Endothelial cell of umbilical vein (primary cell): ENCODE results near the gene SERPINA5. TPM values are rescaled to one million over a fixed set of nuclear protein-coding genes. Genes with fewer than 3 reads are reported as not detected.

Experiments
- BruUV-seq: library from RNA; stranded (reverse); fragments of 400-500 nt; replicated peaks from 2 replicates; lab custom pipeline; 2021; lab: Mats Ljungman, UMichigan
- CTCF ChIA-PET: fragments of 300-600, 350-600 bp; sonication (Branson Sonifier 250); formaldehyde crosslinking; loops from one replicate; lab custom pipeline; 2021; ENCODE audit warnings: antibody characterized with exemption, inconsistent platforms; lab: Charles Lee
- POLR2A ChIA-PET: fragments of 300-600, 350-600 bp; sonication (Branson Sonifier 250); formaldehyde crosslinking; loops from one replicate; lab custom pipeline; 2021; ENCODE audit warnings: antibody characterized with exemption, inconsistent platforms; lab: Charles Lee
- DNase-seq: peaks from one replicate; pipeline ENCODE4 v3.0.0-alpha.2; 2011; ENCODE audit warnings: low read depth, low spot score
- FAIRE-seq: peaks from 2 replicates; lab custom pipeline; 2011; peaks lifted over from hg19 to GRCh38; lab: Jason Lieb, UNC
- H2AFZ ChIP-seq: 2 replicates; pipeline ENCODE4 v1.6.0; 2012; ENCODE audit warnings: low read depth, low read length, control low read depth, inconsistent platforms
- H3K27ac ChIP-seq: 2 replicates; pipeline ENCODE4 v1.5.1; 2011; ENCODE audit warnings: low read depth, mild to moderate bottlenecking, control low read depth, low read length, moderate library complexity; ENCODE audit not compliant: insufficient read depth
- H3K27me3 ChIP-seq, 2 experiments: 2 replicates each; pipeline versions ENCODE4 v1.6.0 to v1.6.1; 2011; ENCODE audit warnings: low read length in 2 of 2, mixed read lengths in 1 of 2; ENCODE audit not compliant: control insufficient read depth in 2 of 2, insufficient read depth in 2 of 2
- H3K36me3 ChIP-seq, 2 experiments: 2 replicates in 1 of 2; 3 replicates in 1 of 2; pipeline ENCODE4 v1.5.1; 2011; ENCODE audit warnings: low read length in 2 of 2, mild to moderate bottlenecking in 1 of 2, moderate library complexity in 1 of 2; ENCODE audit not compliant: control insufficient read depth in 2 of 2, insufficient read depth in 2 of 2; ENCODE audit errors: extremely low read depth in 1 of 2
- H3K4me1 ChIP-seq: 3 replicates; pipeline ENCODE4 v1.5.1; 2011; ENCODE audit warnings: mild to moderate bottlenecking, low read length; ENCODE audit not compliant: control insufficient read depth, insufficient read depth; ENCODE audit errors: extremely low read depth
- H3K4me2 ChIP-seq: 2 replicates; pipeline ENCODE4 v1.6.1; 2011; ENCODE audit warnings: low read length, control low read depth, mixed read lengths; ENCODE audit not compliant: insufficient read depth
- H3K4me3 ChIP-seq, 3 experiments: fragments of 200-600 bp in 1 of 3; sonication (generic), shearing (Covaris generic) in 1 of 3; replicated peaks in 1 of 3; 2 replicates each; pipeline ENCODE4 v1.5.1; 2011 to 2016; ENCODE audit warnings: control low read depth in 3 of 3, low read length in 3 of 3, mild to moderate bottlenecking in 2 of 3, inconsistent platforms in 1 of 3, low read depth in 1 of 3, moderate library complexity in 1 of 3; ENCODE audit not compliant: insufficient read depth in 1 of 3
- H3K79me2 ChIP-seq: 2 replicates; pipeline ENCODE4 v1.6.0; 2012; ENCODE audit warnings: low read length, inconsistent platforms; ENCODE audit not compliant: control insufficient read depth, insufficient read depth
- H3K9ac ChIP-seq: replicated peaks from 2 replicates; pipeline ENCODE3; 2011; ENCODE audit warnings: low read length, control low read depth; ENCODE audit not compliant: insufficient read depth; ENCODE audit errors: extremely low read depth
- H3K9me1 ChIP-seq: replicated peaks from 3 replicates; pipeline ENCODE4 v1.6.0; 2011; ENCODE audit warnings: mild to moderate bottlenecking, low read length; ENCODE audit not compliant: control insufficient read depth, insufficient read depth; ENCODE audit errors: extremely low read depth
- H3K9me3 ChIP-seq: replicated peaks from 2 replicates; pipeline ENCODE4 v1.5.1; 2012; ENCODE audit warnings: low read length, inconsistent platforms; ENCODE audit not compliant: control insufficient read depth, insufficient read depth
- H4K20me1 ChIP-seq: replicated peaks from 2 replicates; pipeline ENCODE3; 2011; ENCODE audit warnings: mild to moderate bottlenecking, low read length; ENCODE audit not compliant: control insufficient read depth, insufficient read depth; ENCODE audit errors: extremely low read depth
- CTCF ChIP-seq, 2 donors: IDR thresholded peaks; 1 replicate in 1 of 2; 2 replicates in 1 of 2; pipeline ENCODE4 v1.5.1; 2011; ENCODE audit warnings: low read length in 2 of 2, mild to moderate bottlenecking in 2 of 2, moderate library complexity in 2 of 2, control low read depth in 1 of 2, inconsistent platforms in 1 of 2, low read depth in 1 of 2; ENCODE audit not compliant: insufficient read depth in 1 of 2; ENCODE audit errors: extremely low read depth in 1 of 2
- EZH2 ChIP-seq: IDR thresholded peaks from 2 replicates; pipeline ENCODE4 v1.6.1; 2012; ENCODE audit warnings: borderline replicate concordance, low read depth, mild to moderate bottlenecking, moderate library complexity, low read length, inconsistent platforms; ENCODE audit not compliant: severe bottlenecking
- FOS ChIP-seq: IDR thresholded peaks from 2 replicates; pipeline ENCODE4 v1.6.1; 2011; ENCODE audit warnings: mild to moderate bottlenecking, low read length, moderate library complexity, borderline replicate concordance; ENCODE audit not compliant: insufficient read depth
- GATA2 ChIP-seq: IDR thresholded peaks from 2 replicates; pipeline ENCODE4 v1.7.0; 2011; ENCODE audit warnings: low read depth, mild to moderate bottlenecking, moderate library complexity, mixed read lengths, low read length; ENCODE audit not compliant: insufficient read length, insufficient read depth
- JUN ChIP-seq: IDR thresholded peaks from 2 replicates; pipeline ENCODE4 v1.6.1; 2011; ENCODE audit warnings: borderline replicate concordance, low read depth; ENCODE audit not compliant: insufficient read length, insufficient read depth
- MAX ChIP-seq: IDR thresholded peaks from 2 replicates; pipeline ENCODE4 v1.6.1; 2011; ENCODE audit not compliant: insufficient read depth, insufficient read length
- MYC ChIP-seq: IDR thresholded peaks from one replicate; pipeline ENCODE4 v1.6.1; 2011; ENCODE audit warnings: mild to moderate bottlenecking, low read depth, low read length
- POLR2A ChIP-seq: IDR thresholded peaks from 2 replicates; pipeline ENCODE4 v1.6.1; 2012; ENCODE audit warnings: low read depth, mild to moderate bottlenecking, control low read depth, low read length
- POLR2AphosphoS5 ChIP-seq: IDR thresholded peaks from 2 replicates; pipeline ENCODE4 v1.6.1; 2012; ENCODE audit warnings: low read depth, mild to moderate bottlenecking, control low read depth, low read length, moderate library complexity; ENCODE audit not compliant: insufficient read depth
- dilution Hi-C: fragments of 300-500 bp; cut with MboI; formaldehyde crosslinking; loops from one replicate; pipeline ENCODE4 v1.15.0; 2019; ENCODE audit warnings: low sequenced_read_pairs; ENCODE audit not compliant: extremely low pct_ligation_motif_present
- intact Hi-C: fragments of 100-400 bp; cut with micrococcal nuclease; formaldehyde crosslinking; loops from one replicate; pipeline ENCODE4 v1.10.0; 2022
- polyA plus RNA-seq, 4 experiments: library from polyadenylated mRNA; depleted of rRNA in 3 of 4; stranded (reverse) in 3 of 4; unstranded in 1 of 4; fragments of >200 nt; gene quantifications; 2 replicates each; pipeline versions ENCODE4 v1.2.1 to v1.2.3, GENCODE V29; 2011 to 2012; ENCODE audit warnings: missing spikeins in 1 of 4
- total RNA-seq: library from RNA; stranded (reverse); gene quantifications from 2 replicates; pipeline ENCODE4 v1.2.3, GENCODE V29; 2021

SERPINA5 gene
- total and polyA plus RNA-seq, 2 donors (not counting 3 experiments of a cell fraction or from before 2014, with no cell fraction given), result 0.12 TPM; not detected in 1

- Histone ChIP-seq H3K36me3 (no peaks in the 10 kb centered on the region), H4K20me1 (no peaks in the 10 kb centered on the region), H3K27me3 (no peaks in the 10 kb centered on the region), H3K27ac (no peak overlapping the region), H3K4me1 (no peaks in the 10 kb centered on the region), H3K9ac (no peak overlapping the region), H3K79me2 (no peaks in the 10 kb centered on the region), H2AFZ (no peak overlapping the region), H3K4me2 (no peak overlapping the region), H3K4me3 (no peak overlapping the region), H3K9me3 (no peaks in the 10 kb centered on the region), H3K9me1 (no peaks in the 10 kb centered on the region)
- CTCF ChIA-PET, result no interaction called here
- dilution Hi-C loops, result no loop called here
- no TSS peak for BruUV-seq
- intact Hi-C loops, result no loop called here
- FAIRE-seq (no peak), DNase-seq (no peak)
- POLR2A ChIA-PET, result no interaction called here
- TF ChIP-seq GATA2 (no peak), MAX (no peak), FOS (no peak), POLR2AphosphoS5 (no peak), POLR2A (no peak), EZH2 (no peak), CTCF (IDR thresholded peaks at IDR 0.05; ENCODE audit: extremely low read depth in 1 of 2, insufficient read depth in 1 of 2, low read depth in 1 of 2, low read length in 2 of 2) (no peak), JUN (no peak), MYC (no peak)
Observed at GRCh38 chr14:94569381-94570001, 11.7 kb upstream of the SERPINA5 start.
